ENCODE results near the gene PAFAH1B1.
A peak's percentile ranks its signal among the peaks of the same experiment; 100 is the strongest.

The PAFAH1B1 gene

GRCh38 chr17:2705263-2705662 is 111.8 kb downstream of the PAFAH1B1 start:
- no peak for DNase-seq

- no peak for DNase-seq
These were observed 112.7 kb downstream of the PAFAH1B1 start for GRCh38 chr17:2705888-2706795.

- no peak for DNase-seq
These were observed 113.6 kb downstream of the PAFAH1B1 start for GRCh38 chr17:2706911-2707510.

GRCh38 chr17:2707721-2708584 is 114.5 kb downstream of the PAFAH1B1 start:
- no peak for DNase-seq

GRCh38 chr17:2708585-2709182 is 115.2 kb downstream of the PAFAH1B1 start:
- DNase-seq: no peak

- no peak for DNase-seq
These were observed 115.8 kb downstream of the PAFAH1B1 start for GRCh38 chr17:2709183-2709661.

GRCh38 chr17:2710071-2710802 is 116.8 kb downstream of the PAFAH1B1 start:
- DNase-seq: no peak

- no peak for DNase-seq
These were observed 117.6 kb downstream of the PAFAH1B1 start for GRCh38 chr17:2710803-2711607.

GRCh38 chr17:2711608-2712299 is 118.3 kb downstream of the PAFAH1B1 start, which contains the start of gene CLUH:
Gene CLUH, minus strand, starts transcription at chr17:2711764. Its CDS starts 103 bp downstream, at chr17:2711661.
- DNase-seq: peak; percentile 81

GRCh38 chr17:2712300-2713043 is 119.0 kb downstream of the PAFAH1B1 start:
- DNase-seq: no peak

GRCh38 chr17:2713881-2714280 is 120.4 kb downstream of the PAFAH1B1 start:
- no peak for DNase-seq

- DNase-seq: no peak
These were observed 123.2 kb downstream of the PAFAH1B1 start for GRCh38 chr17:2716649-2717048.

- no peak for DNase-seq
These were observed 124.9 kb downstream of the PAFAH1B1 start for GRCh38 chr17:2718150-2718938.

GRCh38 chr17:2719861-2720260 is 126.4 kb downstream of the PAFAH1B1 start:
- DNase-seq: no peak

- DNase-seq: no peak
These were observed 128.1 kb downstream of the PAFAH1B1 start for GRCh38 chr17:2721603-2722002.

- DNase-seq: no peak
These were observed 129.2 kb downstream of the PAFAH1B1 start for GRCh38 chr17:2722611-2723010.

GRCh38 chr17:2723505-2723996 is 130.1 kb downstream of the PAFAH1B1 start:
- DNase-seq: peak; percentile 12

- peak; percentile 37 for DNase-seq
These were observed 130.7 kb downstream of the PAFAH1B1 start for GRCh38 chr17:2723997-2724783.
